ENCODE measurements around the gene MAST4.

Gene MAST4

GRCh38 chr5:67029481-67029880 lies 433.3 kb downstream of the MAST4 start:
- in situ Hi-C loops (cut with HindIII; ENCODE audit: low sequenced_read_pairs), result no loop called here

GRCh38 chr5:67030289-67031056 lies 434.3 kb downstream of the MAST4 start:
- in situ Hi-C loops (cut with HindIII; ENCODE audit: low sequenced_read_pairs), result no loop called here

- in situ Hi-C loops (cut with HindIII; ENCODE audit: low sequenced_read_pairs), result no loop called here
These were observed 434.9 kb downstream of the MAST4 start for GRCh38 chr5:67031057-67031443.

- in situ Hi-C loops (cut with HindIII; ENCODE audit: low sequenced_read_pairs), result no loop called here
These were observed 435.5 kb downstream of the MAST4 start for GRCh38 chr5:67031692-67032091.

- in situ Hi-C loops (cut with HindIII; ENCODE audit: low sequenced_read_pairs), result no loop called here
These were observed 436.9 kb downstream of the MAST4 start for GRCh38 chr5:67032921-67033664.

- in situ Hi-C loops (cut with HindIII; ENCODE audit: low sequenced_read_pairs), result no loop called here
These were observed 437.9 kb downstream of the MAST4 start for GRCh38 chr5:67033880-67034651.

GRCh38 chr5:67035098-67035740 lies 439.0 kb downstream of the MAST4 start:
- in situ Hi-C loops (cut with HindIII; ENCODE audit: low sequenced_read_pairs), result no loop called here

- in situ Hi-C loops (cut with HindIII; ENCODE audit: low sequenced_read_pairs), result no loop called here
These were observed 441.0 kb downstream of the MAST4 start for GRCh38 chr5:67037171-67037570.

- in situ Hi-C loops (cut with HindIII; ENCODE audit: low sequenced_read_pairs), result no loop called here
These were observed 442.8 kb downstream of the MAST4 start for GRCh38 chr5:67038817-67039603.

- in situ Hi-C loops (cut with HindIII; ENCODE audit: low sequenced_read_pairs), result no loop called here
These were observed 446.2 kb downstream of the MAST4 start for GRCh38 chr5:67042176-67043003.

GRCh38 chr5:67043796-67044511 lies 447.8 kb downstream of the MAST4 start:
- in situ Hi-C loops (cut with HindIII; ENCODE audit: low sequenced_read_pairs), result no loop called here

GRCh38 chr5:67045816-67046740 lies 449.9 kb downstream of the MAST4 start:
- in situ Hi-C loops (cut with HindIII; ENCODE audit: low sequenced_read_pairs), result loop anchor here (5.0 kb wide), 1 partner anchor 36 kb away; no protein-coding TSS in a partner anchor

GRCh38 chr5:67047160-67047559 lies 451.0 kb downstream of the MAST4 start:
- in situ Hi-C loops (cut with HindIII; ENCODE audit: low sequenced_read_pairs), result loop anchor here (5.0 kb wide), 1 partner anchor 35 kb away; no protein-coding TSS in a partner anchor

- in situ Hi-C loops (cut with HindIII; ENCODE audit: low sequenced_read_pairs), result loop anchor here (5.0 kb wide), 1 partner anchor 35 kb away; no protein-coding TSS in a partner anchor
These were observed 451.4 kb downstream of the MAST4 start for GRCh38 chr5:67047616-67048015.

GRCh38 chr5:67050125-67050524 lies 453.9 kb downstream of the MAST4 start:
- in situ Hi-C loops (cut with HindIII; ENCODE audit: low sequenced_read_pairs), result no loop called here

- in situ Hi-C loops (cut with HindIII; ENCODE audit: low sequenced_read_pairs), result no loop called here
These were observed 454.4 kb downstream of the MAST4 start for GRCh38 chr5:67050635-67051034.

- in situ Hi-C loops (cut with HindIII; ENCODE audit: low sequenced_read_pairs), result no loop called here
These were observed 455.0 kb downstream of the MAST4 start for GRCh38 chr5:67051164-67051563.
